Epithelial cell of proximal tubule (primary cell): ENCODE measurements around the gene DYNC2H1. TPM values are rescaled to one million over a fixed set of nuclear protein-coding genes. Genes with fewer than 3 reads are reported as not detected.
A peak's percentile ranks its signal among the peaks of the same experiment; 100 is the strongest.

ENCODE experiments used
- DNase-seq: peaks from one replicate; pipeline ENCODE4 v3.0.0-alpha.2; 2011; ENCODE audit warnings: low read depth
- H3K4me3 ChIP-seq: 2 replicates; pipeline ENCODE4 v1.5.1; 2011; ENCODE audit warnings: low read depth, mild to moderate bottlenecking, low read length
- total RNA-seq: library from RNA; depleted of rRNA; stranded (reverse); fragments of >200 nt; gene quantifications from 2 replicates; pipeline ENCODE4 v1.2.3, GENCODE V29; 2015
- TF ChIP-seq, protein P1 (sequence below): conservative IDR thresholded peaks from 2 replicates; pipeline ENCODE4 v1.5.1; 2012; ENCODE audit warnings: low read depth, mild to moderate bottlenecking, low read length

DYNC2H1 gene
- total RNA-seq, 1 donor from 2014 or later: 13.5 TPM

GRCh38 chr11:103167166-103167565 is 57.9 kb downstream of the DYNC2H1 start:
- no peak overlapping the region for H3K4me3 ChIP-seq
- no peak for DNase-seq
- TF ChIP-seq, protein P1, sequence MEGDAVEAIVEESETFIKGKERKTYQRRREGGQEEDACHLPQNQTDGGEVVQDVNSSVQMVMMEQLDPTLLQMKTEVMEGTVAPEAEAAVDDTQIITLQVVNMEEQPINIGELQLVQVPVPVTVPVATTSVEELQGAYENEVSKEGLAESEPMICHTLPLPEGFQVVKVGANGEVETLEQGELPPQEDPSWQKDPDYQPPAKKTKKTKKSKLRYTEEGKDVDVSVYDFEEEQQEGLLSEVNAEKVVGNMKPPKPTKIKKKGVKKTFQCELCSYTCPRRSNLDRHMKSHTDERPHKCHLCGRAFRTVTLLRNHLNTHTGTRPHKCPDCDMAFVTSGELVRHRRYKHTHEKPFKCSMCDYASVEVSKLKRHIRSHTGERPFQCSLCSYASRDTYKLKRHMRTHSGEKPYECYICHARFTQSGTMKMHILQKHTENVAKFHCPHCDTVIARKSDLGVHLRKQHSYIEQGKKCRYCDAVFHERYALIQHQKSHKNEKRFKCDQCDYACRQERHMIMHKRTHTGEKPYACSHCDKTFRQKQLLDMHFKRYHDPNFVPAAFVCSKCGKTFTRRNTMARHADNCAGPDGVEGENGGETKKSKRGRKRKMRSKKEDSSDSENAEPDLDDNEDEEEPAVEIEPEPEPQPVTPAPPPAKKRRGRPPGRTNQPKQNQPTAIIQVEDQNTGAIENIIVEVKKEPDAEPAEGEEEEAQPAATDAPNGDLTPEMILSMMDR: no peak

DNA sequence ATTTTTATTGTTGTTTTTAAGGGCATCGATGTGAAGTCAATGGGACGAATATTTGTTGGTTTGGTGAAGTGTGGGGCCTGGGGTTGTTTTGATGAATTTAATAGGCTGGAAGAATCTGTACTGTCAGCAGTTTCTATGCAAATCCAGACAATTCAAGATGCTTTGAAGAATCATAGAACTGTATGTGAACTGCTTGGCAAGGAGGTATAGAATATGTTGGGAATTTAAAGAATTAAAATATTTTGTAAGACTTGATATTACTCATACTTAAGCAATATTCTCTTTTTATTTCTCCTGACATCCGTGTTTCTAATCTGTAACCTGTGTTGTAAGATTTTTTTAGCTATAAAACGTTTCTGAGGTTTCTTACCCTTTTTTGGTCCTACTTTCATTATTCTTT is 61.6 kb downstream of the DYNC2H1 start:
- no peak overlapping the region for H3K4me3 ChIP-seq
- no peak for DNase-seq
- TF ChIP-seq, protein P1: no peak

DNA sequence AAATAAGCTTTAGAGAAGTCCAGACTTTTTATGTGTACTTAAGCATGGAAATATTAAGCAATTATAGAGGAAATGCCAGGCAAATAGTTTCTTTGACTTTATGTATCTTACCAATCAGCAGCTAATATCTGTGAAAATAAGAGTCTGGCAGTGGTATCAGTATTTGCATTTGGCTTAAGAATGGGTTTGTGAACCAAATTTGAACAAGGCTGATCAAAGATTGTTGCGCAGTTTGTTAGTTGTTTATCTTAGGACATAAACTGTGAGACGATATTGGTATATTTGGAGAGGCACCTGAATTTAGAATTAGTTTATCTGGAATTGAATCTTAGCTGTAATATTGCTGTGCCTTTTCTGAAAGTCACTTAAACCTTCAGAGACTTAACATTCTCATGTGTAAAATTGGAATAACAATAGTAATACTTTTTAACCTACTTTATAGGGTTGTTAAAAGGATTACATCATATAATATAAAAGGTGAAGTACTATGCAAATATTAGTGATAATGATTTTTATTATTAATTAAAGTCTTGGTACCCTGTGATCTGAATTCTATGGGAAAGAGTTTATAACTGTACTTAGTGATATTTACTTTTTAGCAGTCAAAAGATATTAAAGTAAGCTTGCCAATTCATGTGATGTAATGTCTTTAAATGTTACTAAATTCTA is 66.4 kb downstream of the DYNC2H1 start:
- no peak for DNase-seq
- TF ChIP-seq, protein P1: no peak
- no peak overlapping the region for H3K4me3 ChIP-seq

GRCh38 chr11:103183981-103184611 is 74.9 kb downstream of the DYNC2H1 start:
- TF ChIP-seq, protein P1: no peak
- no peak for DNase-seq
- no peak overlapping the region for H3K4me3 ChIP-seq

DNA sequence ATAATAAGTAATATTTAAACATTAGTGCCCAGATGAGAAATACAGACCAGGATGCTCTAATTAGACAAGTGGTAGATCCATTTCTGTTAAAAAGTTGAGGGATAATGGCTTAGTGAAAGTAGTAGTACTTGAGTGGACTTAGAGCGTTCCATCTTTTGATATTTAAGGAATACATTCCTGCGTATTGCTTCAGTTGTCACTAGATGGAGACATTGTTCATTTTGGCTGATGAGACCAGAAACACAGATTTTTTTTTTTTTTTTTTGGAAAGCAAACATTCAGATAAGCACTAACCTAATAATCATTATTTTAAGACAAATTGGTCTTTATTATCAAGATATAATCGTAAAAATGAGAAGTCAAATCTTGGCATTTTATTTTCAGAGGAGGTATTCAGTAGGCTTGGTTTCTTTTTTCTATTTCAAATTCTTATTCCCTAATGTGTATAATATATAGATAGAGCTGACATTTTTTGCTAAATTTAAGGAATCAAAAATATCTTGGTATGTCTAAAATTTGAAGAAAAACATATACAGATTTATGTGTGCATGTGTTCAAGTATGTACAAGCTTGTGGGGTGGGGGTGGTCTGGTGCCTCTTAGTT is 92.9 kb downstream of the DYNC2H1 start:
- H3K4me3 ChIP-seq: no peak overlapping the region
- TF ChIP-seq, protein P1: peak; percentile 74
- peak; percentile 7 for DNase-seq

DNA sequence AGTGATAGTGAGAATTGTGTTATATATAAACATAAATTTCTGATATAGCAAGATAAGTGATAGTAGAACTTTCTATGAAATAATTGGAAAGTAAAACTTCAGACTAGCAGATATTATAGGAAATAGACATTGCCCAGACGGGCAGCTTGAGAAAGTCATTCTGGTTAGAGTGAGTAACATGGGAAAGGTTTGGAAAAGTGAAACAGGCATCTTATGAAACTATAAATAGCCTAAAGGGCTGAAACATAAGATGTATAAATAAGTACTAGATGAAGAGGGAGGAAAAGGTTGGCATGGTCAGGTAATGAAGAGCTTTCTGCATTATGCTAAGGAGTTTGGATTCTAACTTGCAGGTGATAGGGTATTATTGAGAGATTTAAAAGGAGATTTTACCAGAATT is 101.3 kb downstream of the DYNC2H1 start:
- DNase-seq: no peak
- no peak overlapping the region for H3K4me3 ChIP-seq
- TF ChIP-seq, protein P1: no peak
